ENCODE data around the gene FGF3. TPM values are rescaled to one million over a fixed set of nuclear protein-coding genes. Genes with fewer than 3 reads are reported as not detected.
A peak's percentile ranks its signal among the peaks of the same experiment; 100 is the strongest.

The FGF3 gene
- total RNA-seq, 1 donor from 2014 or later, result not detected

DNA sequence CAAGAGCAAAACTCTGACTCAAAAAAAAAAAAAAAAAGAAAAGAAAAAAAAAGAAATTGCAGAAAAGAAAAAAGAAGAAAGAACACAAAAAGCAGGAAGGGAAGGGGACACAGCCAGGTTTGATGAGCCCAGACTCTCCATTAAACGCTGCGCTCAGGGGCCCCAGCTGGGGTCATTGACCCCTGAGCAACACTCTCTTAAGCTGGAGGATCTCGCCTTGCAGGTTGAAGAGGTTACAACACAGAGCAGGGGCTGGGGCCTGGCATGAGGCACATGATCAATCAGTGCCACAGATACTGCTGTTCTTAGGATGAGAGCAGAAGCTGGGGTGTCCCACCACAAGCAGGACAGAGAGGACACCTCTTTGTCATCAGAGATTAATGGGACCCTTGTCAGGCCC lies 7.8 kb downstream of the FGF3 start:
- Mint-ChIP-seq H3K4me3 (no peak overlapping the region), H3K9me3 (peaks cover 3% of the 10 kb centered on the region), H3K27ac (peak overlapping the region; percentile 53), H3K4me1 (peaks cover 17% of the 10 kb centered on the region), H3K36me3 (no peaks in the 10 kb centered on the region), H3K27me3 (ENCODE audit: insufficient read depth, low read depth) (peaks cover 20% of the 10 kb centered on the region)
- no peaks in the 10 kb centered on the region for H3K79me2 ChIP-seq (ENCODE audit: low read depth)
- H3K36me3 ChIP-seq, result no peaks in the 10 kb centered on the region
- no peaks in the 10 kb centered on the region for H3F3A ChIP-seq (ENCODE audit: low read depth)
- no peaks in the 10 kb centered on the region for H3K9me3 ChIP-seq (ENCODE audit: low read depth)
- no peak overlapping the region for H3K9ac ChIP-seq
- H3K4me3 ChIP-seq, result no peak overlapping the region
- no peak overlapping the region for H3K27ac ChIP-seq
- no peak overlapping the region for H2AFZ ChIP-seq (replicated peaks)
- H3K4me1 ChIP-seq, result peaks cover 17% of the 10 kb centered on the region
- peak overlapping the region; percentile 42 for H3K4me2 ChIP-seq
- peak; percentile 52 for DNase-seq (ENCODE audit: low spot score)
- peaks cover 29% of the 10 kb centered on the region for H3K27me3 ChIP-seq
- H4K20me1 ChIP-seq (ENCODE audit: low read depth), result no peaks in the 10 kb centered on the region
- TF ChIP-seq EZH2phosphoT487 (IDR thresholded peaks at IDR 0.05) (no peak), EZH2 (IDR thresholded peaks at IDR 0.05) (no peak)
- TF ChIP-seq, protein P1, sequence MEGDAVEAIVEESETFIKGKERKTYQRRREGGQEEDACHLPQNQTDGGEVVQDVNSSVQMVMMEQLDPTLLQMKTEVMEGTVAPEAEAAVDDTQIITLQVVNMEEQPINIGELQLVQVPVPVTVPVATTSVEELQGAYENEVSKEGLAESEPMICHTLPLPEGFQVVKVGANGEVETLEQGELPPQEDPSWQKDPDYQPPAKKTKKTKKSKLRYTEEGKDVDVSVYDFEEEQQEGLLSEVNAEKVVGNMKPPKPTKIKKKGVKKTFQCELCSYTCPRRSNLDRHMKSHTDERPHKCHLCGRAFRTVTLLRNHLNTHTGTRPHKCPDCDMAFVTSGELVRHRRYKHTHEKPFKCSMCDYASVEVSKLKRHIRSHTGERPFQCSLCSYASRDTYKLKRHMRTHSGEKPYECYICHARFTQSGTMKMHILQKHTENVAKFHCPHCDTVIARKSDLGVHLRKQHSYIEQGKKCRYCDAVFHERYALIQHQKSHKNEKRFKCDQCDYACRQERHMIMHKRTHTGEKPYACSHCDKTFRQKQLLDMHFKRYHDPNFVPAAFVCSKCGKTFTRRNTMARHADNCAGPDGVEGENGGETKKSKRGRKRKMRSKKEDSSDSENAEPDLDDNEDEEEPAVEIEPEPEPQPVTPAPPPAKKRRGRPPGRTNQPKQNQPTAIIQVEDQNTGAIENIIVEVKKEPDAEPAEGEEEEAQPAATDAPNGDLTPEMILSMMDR (IDR thresholded peaks at IDR 0.05), result no peak

DNA sequence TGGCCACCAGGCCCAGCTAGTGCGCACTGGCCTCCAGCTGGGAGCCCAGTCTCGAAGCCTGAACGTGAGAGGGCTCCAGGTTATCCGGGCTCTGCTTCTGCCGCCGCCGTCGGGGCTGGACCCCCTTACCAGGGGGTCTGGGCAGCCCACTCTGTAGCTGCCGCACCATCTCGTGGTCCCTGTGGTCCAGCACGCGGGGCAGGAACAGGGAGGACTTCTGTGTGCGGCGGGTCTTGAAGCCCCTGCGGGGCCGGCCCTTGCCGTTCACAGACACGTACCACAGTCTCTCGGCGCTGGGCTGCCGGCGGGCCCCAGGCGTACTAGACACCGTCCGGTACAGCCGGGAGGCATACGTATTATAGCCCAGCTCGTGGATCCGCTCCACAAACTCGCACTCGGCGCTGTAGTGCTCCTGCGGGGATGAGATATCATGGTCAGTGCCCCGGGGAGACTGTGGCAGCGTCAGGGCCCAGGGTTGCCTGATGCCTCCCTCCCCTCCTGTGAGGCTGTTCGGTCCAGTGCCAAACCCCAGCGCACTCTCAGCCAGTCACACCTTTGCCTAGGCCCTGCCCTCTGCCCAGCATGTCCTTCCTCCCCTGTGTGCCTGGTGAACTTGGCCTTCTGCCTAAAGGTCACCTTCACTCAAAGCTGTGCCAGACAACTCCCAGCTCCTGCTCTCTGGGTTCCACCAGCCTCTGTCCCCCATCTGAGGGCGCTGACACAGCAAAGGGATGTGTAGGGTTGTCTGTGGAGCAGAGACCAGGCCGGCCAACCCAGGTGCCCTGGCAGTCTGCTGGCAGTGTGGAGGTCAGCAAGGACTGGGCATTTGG lies 8.7 kb downstream of the FGF3 start:
- Histone ChIP-seq H3K4me3 (no peak overlapping the region), H3F3A (ENCODE audit: low read depth) (no peaks in the 10 kb centered on the region), H3K27me3 (peaks cover 20% of the 10 kb centered on the region), H3K36me3 (no peaks in the 10 kb centered on the region), H3K9me3 (ENCODE audit: low read depth) (no peaks in the 10 kb centered on the region), H4K20me1 (ENCODE audit: low read depth) (no peaks in the 10 kb centered on the region), H3K4me2 (no peak overlapping the region), H3K9ac (no peak overlapping the region), H3K4me1 (peaks cover 17% of the 10 kb centered on the region), H3K79me2 (ENCODE audit: low read depth) (no peaks in the 10 kb centered on the region), H2AFZ (replicated peaks) (no peak overlapping the region), H3K27ac (no peak overlapping the region)
- Mint-ChIP-seq H3K27me3 (ENCODE audit: insufficient read depth, low read depth) (peaks cover 11% of the 10 kb centered on the region), H3K4me1 (peaks cover 17% of the 10 kb centered on the region), H3K4me3 (no peak overlapping the region), H3K36me3 (no peaks in the 10 kb centered on the region), H3K27ac (peak overlapping the region; percentile 42), H3K9me3 (peaks cover 3% of the 10 kb centered on the region)
- TF ChIP-seq, protein P1 (IDR thresholded peaks at IDR 0.05), result no peak
- TF ChIP-seq EZH2phosphoT487 (IDR thresholded peaks at IDR 0.05), result no peak
- no peak for TF ChIP-seq EZH2 (IDR thresholded peaks at IDR 0.05)
- DNase-seq (ENCODE audit: low spot score), result no peak

DNA sequence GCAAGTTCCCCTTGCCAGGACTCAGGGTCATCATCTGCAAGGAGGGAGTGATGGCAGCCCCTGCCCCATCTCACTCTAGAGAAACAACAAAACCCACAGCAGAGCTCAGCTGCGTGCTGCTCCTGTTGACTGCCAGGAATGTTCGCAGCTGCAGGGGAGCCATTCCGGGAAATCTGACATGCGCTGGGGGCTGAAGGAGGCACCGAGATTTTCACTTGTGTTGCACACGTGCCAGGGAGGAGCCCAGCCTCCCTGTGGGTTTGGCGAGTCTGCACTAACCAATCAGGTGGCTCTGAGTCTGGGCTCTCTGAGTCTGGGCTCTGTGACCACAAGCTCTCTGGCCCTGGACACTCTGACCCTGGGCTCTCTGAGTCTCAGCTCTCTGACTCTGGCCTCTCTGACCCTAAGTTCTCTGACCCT lies 10.5 kb downstream of the FGF3 start:
- H3K36me3 Mint-ChIP-seq, result no peaks in the 10 kb centered on the region
- Histone ChIP-seq H3K36me3 (no peaks in the 10 kb centered on the region), H3K79me2 (ENCODE audit: low read depth) (no peaks in the 10 kb centered on the region), H3K4me2 (no peak overlapping the region), H2AFZ (replicated peaks) (no peak overlapping the region), H3K4me3 (no peak overlapping the region), H3K4me1 (peaks cover 17% of the 10 kb centered on the region), H3F3A (ENCODE audit: low read depth) (no peaks in the 10 kb centered on the region), H4K20me1 (ENCODE audit: low read depth) (no peaks in the 10 kb centered on the region), H3K9ac (no peak overlapping the region), H3K9me3 (ENCODE audit: low read depth) (no peaks in the 10 kb centered on the region), H3K27me3 (peaks cover 3% of the 10 kb centered on the region), H3K27ac (no peak overlapping the region)
- no peak overlapping the region for H3K4me3 Mint-ChIP-seq
- peaks cover 8% of the 10 kb centered on the region for H3K27me3 Mint-ChIP-seq (ENCODE audit: insufficient read depth, low read depth)
- peak overlapping the region; percentile 29 for H3K27ac Mint-ChIP-seq
- TF ChIP-seq, protein P1 (IDR thresholded peaks at IDR 0.05), result no peak
- TF ChIP-seq EZH2phosphoT487 (IDR thresholded peaks at IDR 0.05), result no peak
- DNase-seq (ENCODE audit: low spot score), result peak; percentile 65
- peaks cover 3% of the 10 kb centered on the region for H3K9me3 Mint-ChIP-seq
- H3K4me1 Mint-ChIP-seq, result peaks cover 17% of the 10 kb centered on the region

Measured in neural progenitor cell (in vitro differentiated cells).